ENCODE results near the gene MPPE1. TPM values are rescaled to one million over a fixed set of nuclear protein-coding genes. Genes with fewer than 3 reads are reported as not detected.

Gene MPPE1
- total RNA-seq, 1 experiment from 2014 or later: 17.9 TPM

DNA sequence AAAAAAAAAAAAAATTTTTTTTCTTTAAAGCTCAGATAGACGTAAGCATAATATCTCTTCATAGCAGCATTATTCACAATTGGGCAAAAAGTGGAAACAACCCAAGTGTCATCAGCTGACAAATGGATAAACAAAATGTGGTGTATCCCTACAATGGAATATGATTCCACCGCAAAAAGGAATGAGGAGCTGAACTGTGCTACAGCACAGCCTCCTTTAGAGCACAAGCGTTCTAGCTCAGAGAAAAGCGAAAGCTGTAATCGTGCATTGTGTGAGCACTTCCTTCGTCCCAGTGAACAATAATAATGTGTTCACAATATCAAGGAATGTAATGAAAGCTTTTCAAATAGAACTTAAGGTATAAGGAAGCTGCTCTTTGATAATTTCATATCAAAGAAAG lies 68.6 kb downstream of the MPPE1 start:
- no peaks in the 10 kb centered on the region for H3K9me3 ChIP-seq (ENCODE audit: low read length)
- H3K36me3 ChIP-seq (ENCODE audit: low read depth, low read length): no peaks in the 10 kb centered on the region
- H3K4me2 ChIP-seq (ENCODE audit: low read length): no peak overlapping the region
- no peak for TF ChIP-seq EZH2phosphoT487 (IDR thresholded peaks at IDR 0.05; ENCODE audit: borderline replicate concordance, low read length)
- TF ChIP-seq, protein P1, sequence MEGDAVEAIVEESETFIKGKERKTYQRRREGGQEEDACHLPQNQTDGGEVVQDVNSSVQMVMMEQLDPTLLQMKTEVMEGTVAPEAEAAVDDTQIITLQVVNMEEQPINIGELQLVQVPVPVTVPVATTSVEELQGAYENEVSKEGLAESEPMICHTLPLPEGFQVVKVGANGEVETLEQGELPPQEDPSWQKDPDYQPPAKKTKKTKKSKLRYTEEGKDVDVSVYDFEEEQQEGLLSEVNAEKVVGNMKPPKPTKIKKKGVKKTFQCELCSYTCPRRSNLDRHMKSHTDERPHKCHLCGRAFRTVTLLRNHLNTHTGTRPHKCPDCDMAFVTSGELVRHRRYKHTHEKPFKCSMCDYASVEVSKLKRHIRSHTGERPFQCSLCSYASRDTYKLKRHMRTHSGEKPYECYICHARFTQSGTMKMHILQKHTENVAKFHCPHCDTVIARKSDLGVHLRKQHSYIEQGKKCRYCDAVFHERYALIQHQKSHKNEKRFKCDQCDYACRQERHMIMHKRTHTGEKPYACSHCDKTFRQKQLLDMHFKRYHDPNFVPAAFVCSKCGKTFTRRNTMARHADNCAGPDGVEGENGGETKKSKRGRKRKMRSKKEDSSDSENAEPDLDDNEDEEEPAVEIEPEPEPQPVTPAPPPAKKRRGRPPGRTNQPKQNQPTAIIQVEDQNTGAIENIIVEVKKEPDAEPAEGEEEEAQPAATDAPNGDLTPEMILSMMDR (conservative IDR thresholded peaks at IDR 0.05; ENCODE audit: low read depth, low read length): no peak
- TF ChIP-seq EZH2 (IDR thresholded peaks at IDR 0.05; ENCODE audit: low read length, unreplicated experiment): no peak
- ChIA-PET CTCF (no interaction called here), POLR2A (ENCODE audit: unreplicated experiment) (no interaction called here)
- H3K9ac ChIP-seq (ENCODE audit: low read length): no peak overlapping the region
- no peak overlapping the region for H3K4me3 ChIP-seq (ENCODE audit: low read length)
- no peak overlapping the region for H2AFZ ChIP-seq (ENCODE audit: low read length)
- DNase-seq (no peak), ATAC-seq (no peak)
- no peaks in the 10 kb centered on the region for H4K20me1 ChIP-seq (ENCODE audit: low read length)
- H3K27me3 ChIP-seq (ENCODE audit: low read length): no peaks in the 10 kb centered on the region
- H3K9me2 ChIP-seq (replicated peaks; ENCODE audit: low read length): no peaks in the 10 kb centered on the region
- H3K27ac ChIP-seq (ENCODE audit: low read length): no peak overlapping the region
- no peaks in the 10 kb centered on the region for H3K4me1 ChIP-seq (ENCODE audit: insufficient read depth, low read length)
- intact Hi-C loops (cut with micrococcal nuclease): no loop called here
- no peaks in the 10 kb centered on the region for H3K79me2 ChIP-seq (ENCODE audit: low read length)
- BruUV-seq (replicated peaks): no TSS peak
- no peaks in the 10 kb centered on the region for H3F3A ChIP-seq (ENCODE audit: low read length, unreplicated experiment)

DNA sequence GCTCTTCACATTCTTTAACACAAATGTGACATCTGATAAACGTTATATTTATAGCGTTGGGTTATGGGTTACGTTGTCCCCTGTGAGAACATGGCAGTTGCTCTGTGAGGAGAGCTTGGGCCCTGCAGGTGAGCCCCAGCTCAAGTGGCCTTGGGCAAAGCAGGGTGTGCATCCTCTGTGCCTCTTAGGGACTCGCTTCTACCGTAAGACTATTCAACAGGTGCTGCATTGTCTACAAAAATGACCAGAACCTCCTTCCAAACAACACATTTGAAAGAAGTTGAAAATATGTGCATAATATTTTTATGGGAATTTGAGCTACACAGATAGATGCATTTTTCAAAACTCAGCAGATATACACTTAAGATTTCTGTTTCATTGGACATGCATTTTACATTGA lies 73.3 kb downstream of the MPPE1 start:
- ATAC-seq: no peak
- no peak for DNase-seq
- Histone ChIP-seq H3F3A (ENCODE audit: low read length, unreplicated experiment) (no peaks in the 10 kb centered on the region), H3K9me2 (replicated peaks; ENCODE audit: low read length) (no peaks in the 10 kb centered on the region), H2AFZ (ENCODE audit: low read length) (no peak overlapping the region), H3K79me2 (ENCODE audit: low read length) (no peaks in the 10 kb centered on the region), H3K36me3 (ENCODE audit: low read depth, low read length) (no peaks in the 10 kb centered on the region), H3K4me1 (ENCODE audit: insufficient read depth, low read length) (no peaks in the 10 kb centered on the region), H3K27me3 (ENCODE audit: low read length) (no peaks in the 10 kb centered on the region), H3K4me3 (ENCODE audit: low read length) (no peak overlapping the region), H3K27ac (ENCODE audit: low read length) (no peak overlapping the region), H3K9ac (ENCODE audit: low read length) (no peak overlapping the region), H3K9me3 (ENCODE audit: low read length) (no peaks in the 10 kb centered on the region), H3K4me2 (ENCODE audit: low read length) (no peak overlapping the region), H4K20me1 (ENCODE audit: low read length) (no peaks in the 10 kb centered on the region)
- intact Hi-C loops (cut with micrococcal nuclease): no loop called here
- TF ChIP-seq EZH2phosphoT487 (IDR thresholded peaks at IDR 0.05; ENCODE audit: borderline replicate concordance, low read length) (no peak), EZH2 (IDR thresholded peaks at IDR 0.05; ENCODE audit: low read length, unreplicated experiment) (no peak)
- TF ChIP-seq, protein P1 (conservative IDR thresholded peaks at IDR 0.05; ENCODE audit: low read depth, low read length): no peak
- CTCF ChIA-PET: no interaction called here
- POLR2A ChIA-PET (ENCODE audit: unreplicated experiment): no interaction called here
- BruUV-seq (replicated peaks): no TSS peak

Other genes starting within 250 kb of the MPPE1 start
- 0.15 and 0.23 TPM in 2 replicates for gene GNAL, start 219.1 kb downstream of the MPPE1 start, total RNA-seq (2014; rRNA removed)
- 81.9 and 89.5 TPM in 2 replicates for gene CHMP1B, start 56.9 kb downstream of the MPPE1 start, total RNA-seq (2014; rRNA removed)
- gene IMPA2, start 73.2 kb upstream of the MPPE1 start, total RNA-seq (2014; rRNA removed): 38.2 and 45.6 TPM in 2 replicates
- gene ANKRD62, start 185.5 kb upstream of the MPPE1 start, total RNA-seq (2014; rRNA removed): not detected in 2 replicates

Measured in PC-3 (cell line).